GM21447 (cell line): ENCODE measurements around the gene MTRR.
"Not testable (repeated sequence)": the region's sequence is repeated elsewhere in the genome, so short reads cannot be mapped to it uniquely, and the experiment has no call there.

Experiments used
- ATAC-seq: cut with Tn5 transposase; IDR thresholded peaks from one replicate; pipeline ENCODE4 v1.9.1; 2021; ENCODE audit not compliant: unreplicated experiment

Gene MTRR

GRCh38 chr5:7894439-7894838 lies 25.5 kb downstream of the MTRR start:
- no peak for ATAC-seq

DNA sequence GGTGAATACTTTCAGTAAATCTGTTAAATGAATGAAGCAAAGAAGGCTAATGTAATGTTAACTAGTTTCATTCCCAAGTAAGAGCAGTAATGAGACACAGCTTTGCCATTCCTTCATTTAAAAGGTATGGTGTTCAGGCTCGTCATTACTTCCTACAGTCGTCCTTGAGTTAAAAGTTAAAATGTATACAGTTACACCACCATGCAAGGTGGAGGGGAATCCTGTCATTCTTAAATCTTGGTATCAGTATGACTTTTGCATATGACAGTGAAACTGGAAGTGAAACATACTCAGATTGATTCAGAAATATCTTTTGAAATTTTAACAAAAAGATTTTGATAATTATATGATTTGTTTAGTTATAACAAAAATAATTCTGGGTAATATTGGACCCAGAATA lies 25.9 kb downstream of the MTRR start:
- peak; percentile 95 for ATAC-seq

DNA sequence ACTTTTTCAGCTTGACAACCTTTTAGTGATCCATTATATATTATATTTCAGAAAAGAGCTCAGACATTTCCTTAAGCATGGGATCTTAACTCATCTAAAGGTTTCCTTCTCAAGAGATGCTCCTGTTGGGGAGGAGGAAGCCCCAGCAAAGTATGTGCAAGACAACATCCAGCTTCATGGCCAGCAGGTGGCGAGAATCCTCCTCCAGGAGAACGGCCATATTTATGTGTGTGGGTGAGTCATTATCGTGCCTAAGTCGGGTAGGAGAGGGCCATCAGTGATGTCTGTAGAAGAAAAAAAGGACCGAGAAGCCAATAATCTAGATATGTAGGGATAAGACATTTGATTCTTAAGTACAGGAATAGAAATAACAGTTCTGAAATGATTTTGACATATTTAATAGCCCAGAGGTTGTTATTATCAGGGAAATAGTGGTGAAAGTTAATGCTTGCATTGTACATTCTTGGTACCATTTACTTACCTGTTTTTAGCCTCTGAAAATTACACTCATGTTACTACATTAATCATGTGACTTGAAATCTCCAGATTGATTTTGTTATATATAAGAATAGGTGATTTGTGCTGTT lies 28.2 kb downstream of the MTRR start:
- ATAC-seq: no peak

DNA sequence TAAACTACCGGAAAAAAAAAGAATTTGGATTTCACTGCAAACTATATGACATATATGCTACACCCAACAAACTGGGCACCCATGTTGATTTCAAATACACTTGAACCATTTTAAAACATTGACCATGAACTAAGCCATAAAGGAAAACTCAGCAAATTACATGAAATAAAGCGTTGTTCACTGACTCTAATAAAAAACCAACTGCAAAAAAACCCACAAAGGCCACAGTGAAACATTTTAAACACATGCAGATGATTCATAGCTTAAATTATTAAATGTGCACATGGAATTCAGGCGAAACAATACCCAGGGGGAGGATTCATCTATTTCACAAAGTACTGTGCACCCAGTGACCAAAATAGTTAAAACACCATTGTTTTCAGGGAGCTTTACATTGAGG lies 33.3 kb downstream of the MTRR start:
- no peak for ATAC-seq

GRCh38 chr5:7902666-7903625 lies 34.0 kb downstream of the MTRR start:
- no peak for ATAC-seq

DNA sequence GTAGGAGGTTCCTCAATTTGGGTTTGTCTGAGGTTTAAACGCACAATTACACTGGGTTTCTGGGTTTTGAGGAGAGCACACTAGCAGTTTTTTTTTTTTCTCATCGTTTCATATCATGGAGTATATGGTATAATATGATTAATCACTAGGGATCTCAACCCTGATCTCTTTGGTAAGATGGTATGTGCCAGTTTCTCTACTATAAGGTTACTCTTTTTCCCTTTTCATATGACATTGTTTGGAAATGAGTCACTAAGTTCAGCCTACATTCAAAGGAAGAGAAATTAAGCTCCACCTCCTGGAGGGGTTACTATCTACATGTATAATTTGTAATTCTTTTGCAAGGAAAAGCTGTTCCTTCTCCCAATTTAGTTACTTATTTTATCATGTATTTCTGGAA lies 35.2 kb downstream of the MTRR start:
- no peak for ATAC-seq

GRCh38 chr5:7907612-7908011 lies 38.7 kb downstream of the MTRR start:
- no peak for ATAC-seq

GRCh38 chr5:7908317-7908716 lies 39.4 kb downstream of the MTRR start:
- no peak for ATAC-seq

DNA sequence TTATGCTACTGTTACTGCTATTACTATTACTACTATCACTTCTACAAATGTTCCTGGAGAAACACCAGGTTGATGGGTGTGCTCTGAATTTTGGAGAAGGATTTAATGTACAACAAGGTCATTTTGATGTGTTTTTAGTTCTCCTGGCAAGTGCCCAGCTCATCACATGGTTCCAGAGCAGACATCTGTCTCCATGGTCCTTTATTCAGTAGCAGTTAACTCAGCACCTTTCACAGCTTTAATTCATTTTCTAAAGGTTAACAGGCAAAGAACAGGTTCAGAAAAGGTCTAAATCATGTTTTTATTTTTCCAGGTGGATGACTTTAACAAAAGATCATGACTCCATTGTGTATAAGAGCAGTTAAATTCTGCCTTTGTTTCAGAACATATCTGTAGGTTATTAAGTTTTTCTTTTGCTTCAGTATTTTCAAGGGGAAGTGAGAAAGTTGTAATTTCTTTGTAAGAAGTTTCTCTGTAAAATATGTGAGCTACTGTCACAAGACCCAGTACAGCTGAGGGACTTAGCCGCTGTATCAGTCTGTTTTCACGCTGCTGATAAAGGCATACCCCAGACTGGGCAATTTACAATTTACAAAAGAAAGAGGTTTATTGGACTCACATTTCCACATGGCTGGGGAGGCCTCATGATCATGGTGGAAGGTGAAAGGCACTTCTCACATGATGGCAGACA lies 41.9 kb downstream of the MTRR start:
- peak; percentile 68 for ATAC-seq

GRCh38 chr5:7911429-7911771 lies 42.5 kb downstream of the MTRR start:
- not testable (repeated sequence) for ATAC-seq

GRCh38 chr5:7916171-7916804 lies 47.3 kb downstream of the MTRR start:
- ATAC-seq: no peak

DNA sequence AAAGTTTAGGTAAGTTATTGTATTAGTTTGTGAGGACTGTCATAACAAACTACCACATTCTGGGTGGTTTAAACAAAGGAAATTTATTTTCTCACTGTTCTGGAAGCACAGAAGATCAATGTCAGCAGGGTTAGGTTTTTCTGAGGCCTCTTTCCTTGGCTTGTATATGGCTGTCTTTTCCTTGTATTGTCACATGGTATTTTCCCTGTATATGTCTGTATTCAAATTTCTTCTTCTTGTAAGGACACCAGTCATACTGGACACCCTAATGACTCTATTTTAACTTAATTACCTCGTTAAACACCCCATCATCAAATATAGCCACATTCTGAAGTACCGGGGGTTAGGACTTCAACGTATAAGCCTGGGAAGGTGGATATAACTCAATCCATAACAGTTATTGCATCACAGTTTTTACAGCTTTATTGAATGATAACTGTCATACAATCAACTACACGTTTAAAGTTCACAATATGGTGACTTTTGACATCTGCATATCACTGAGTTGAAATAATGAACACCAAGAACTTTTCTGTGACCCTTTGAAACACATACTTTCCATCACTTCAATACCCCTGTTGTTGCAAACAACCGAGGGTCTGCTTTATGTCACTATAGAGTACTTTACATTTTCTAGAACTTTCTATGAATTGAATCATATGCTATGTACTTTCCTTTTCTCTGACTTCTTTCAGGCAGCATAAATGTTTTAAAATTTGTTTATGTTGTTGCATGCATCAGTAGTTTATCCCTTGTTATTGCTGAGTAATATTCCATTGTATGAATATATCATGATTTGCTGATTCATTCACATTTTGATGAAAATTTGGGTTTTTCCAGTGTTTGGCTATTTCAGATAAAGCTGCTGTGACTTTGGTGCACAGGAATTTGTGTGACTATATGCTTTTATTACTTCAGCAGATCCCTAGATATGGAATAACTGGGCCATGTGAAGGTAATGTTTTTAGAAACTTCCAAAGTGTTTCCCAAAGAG lies 48.5 kb downstream of the MTRR start:
- no peak for ATAC-seq

DNA sequence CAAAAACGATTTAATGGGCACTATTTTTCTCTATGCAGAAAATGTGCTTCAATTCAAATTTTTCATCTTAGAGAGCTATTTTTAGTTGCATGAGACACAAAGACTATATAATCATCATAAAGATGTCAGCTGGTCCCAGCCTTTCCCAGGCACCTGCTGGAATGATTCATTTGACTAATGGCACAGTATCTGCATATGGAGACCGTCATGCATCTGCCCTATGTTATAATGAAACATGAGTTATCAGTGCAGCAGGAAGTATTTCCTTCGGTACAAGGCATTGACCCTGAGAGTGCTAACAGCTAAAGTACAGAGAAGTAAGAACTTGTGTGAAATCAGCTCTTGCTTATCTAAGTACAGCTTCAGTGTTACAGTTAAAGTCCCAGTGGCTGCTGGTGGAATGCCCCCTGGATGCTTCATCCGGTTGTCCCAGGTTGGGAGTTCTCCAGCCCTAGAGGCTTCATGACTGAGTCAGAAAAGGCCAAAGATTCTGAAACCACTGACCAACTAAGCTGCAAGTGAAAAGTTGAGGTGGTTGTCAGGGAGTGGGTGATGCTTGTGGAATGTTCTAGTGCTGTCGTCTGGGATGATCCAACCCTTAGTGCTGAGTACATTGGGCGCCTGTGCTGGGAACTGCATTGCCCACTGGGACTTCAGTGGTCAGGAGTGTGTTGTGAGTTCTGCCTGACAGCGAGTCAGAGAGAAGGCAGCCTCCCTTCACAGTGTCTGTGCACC lies 57.2 kb downstream of the MTRR start:
- no peak for ATAC-seq

DNA sequence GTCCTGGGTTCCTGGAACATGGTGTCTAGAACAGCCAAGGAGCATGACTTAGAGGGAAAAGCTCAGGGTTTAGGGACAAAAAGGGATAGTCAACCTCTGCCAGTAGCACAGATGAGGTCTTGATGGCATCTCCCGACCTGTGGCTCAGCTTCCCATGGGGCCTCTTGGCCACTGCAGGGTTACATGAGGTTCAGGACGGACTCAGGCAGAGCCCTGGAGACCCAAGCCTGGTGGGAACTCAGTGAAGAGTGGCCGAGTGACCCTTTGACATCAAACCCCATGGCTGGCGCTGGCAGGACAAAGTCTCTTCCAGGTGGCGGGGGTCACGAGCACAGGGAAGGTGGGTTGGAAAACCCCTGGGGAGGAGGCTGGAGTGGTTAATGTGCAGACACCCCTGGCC lies 57.8 kb downstream of the MTRR start:
- no peak for ATAC-seq

DNA sequence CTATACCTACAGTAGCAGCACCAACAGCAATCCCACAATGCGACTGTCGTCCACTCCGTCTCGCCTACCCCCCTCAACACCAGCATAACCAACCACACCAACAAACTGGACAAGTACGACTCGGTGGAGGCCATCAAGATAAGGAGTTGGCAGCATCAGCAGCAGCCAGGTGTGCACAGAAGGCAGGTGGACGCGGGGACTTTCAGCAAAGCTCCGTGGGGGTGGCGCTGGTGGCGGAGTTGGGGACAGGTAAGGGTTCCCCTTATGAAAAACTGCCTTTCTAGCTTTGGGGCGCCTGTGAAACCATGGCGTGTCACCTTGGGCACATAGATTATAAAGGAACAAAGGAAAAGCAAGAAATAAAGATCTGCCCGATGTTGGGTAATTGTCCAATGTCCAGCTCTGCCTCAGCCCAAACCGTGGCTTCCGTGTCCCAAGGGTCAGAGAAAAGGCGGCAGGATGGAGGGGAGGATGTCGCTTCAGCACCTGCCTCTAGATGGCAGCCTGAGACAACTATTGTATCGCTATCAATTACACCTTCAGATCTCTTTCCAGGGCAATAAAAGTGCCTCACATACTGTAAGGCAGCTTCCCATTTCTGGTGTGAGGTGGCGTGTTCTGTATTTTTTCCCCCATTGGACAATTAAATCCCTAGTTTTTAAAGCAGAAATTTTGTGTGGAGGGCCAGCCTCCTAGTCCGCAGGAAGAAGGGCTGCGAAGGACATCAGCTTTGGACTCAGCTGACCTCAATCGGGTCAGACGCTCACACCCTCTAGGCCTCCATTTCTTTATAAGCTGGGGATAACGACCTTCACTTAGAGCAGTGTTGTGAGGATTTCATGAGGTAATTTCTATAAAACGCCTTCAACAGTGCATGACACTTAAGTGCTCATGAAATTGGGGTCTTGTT lies 58.8 kb downstream of the MTRR start:
- peak; percentile 93 for ATAC-seq

DNA sequence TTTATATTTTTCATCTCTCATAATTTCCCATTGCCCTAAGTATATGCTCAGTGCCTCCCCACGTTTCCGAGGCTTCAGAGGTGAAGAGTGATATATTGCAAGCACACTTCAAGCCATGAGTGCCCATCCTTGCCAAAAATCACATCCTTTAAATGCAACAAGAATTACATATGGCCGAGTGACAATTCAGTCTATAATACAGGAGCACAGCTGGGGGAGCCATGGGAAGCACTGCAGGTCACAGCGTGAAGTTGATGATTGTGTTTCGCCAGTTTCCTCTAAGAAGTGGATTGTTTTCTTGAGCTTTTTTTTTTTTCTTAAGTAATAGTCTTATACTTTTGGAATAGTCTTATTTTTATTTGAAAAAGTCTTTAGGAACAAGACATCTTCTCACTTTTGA lies 61.1 kb downstream of the MTRR start:
- ATAC-seq: no peak

GRCh38 chr5:7941692-7942091 lies 72.7 kb downstream of the MTRR start:
- no peak for ATAC-seq

- ATAC-seq: no peak
Measured at GRCh38 chr5:7947301-7947700, 78.4 kb downstream of the MTRR start.
